ENCODE results near the gene LRMDA. TPM values are rescaled to one million over a fixed set of nuclear protein-coding genes. Genes with fewer than 3 reads are reported as not detected.

The LRMDA gene
- total RNA-seq, 4 donors from 2014 or later = 0.88 to 14.1 (median 5.1) TPM; not detected in 1

DNA sequence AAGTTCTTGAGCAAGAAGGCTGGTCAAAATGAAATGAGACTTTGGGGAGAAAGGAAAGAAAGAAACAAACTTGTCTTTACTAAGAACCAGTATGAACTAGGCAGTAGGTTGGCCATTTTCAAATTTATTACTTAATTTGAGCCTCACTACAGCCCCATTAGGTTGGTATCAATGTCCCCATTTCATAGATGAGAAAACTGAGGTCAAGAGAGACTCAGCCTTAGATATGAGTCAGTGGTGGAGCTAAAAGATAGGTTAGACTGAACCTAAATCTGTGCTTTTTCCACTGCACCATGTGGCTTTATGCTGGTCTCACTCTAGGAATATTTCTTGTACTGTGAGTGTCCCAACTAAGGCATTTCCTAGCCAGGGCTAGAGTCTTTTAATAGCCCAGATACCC is 38.7 kb upstream of the LRMDA start:
- no peak for DNase-seq
- Histone ChIP-seq H3K27me3 (peaks cover 0 to 22% (median 0%) of the 10 kb centered on the region in 4 donors), H3K4me1 (peaks cover 9 to 30% (median 12%) of the 10 kb centered on the region in 3 donors), H3K27ac (no peak overlapping the region), H3K4me3 (no peak overlapping the region), H3K36me3 (no peaks in the 10 kb centered on the region), H3K9me3 (no peaks in the 10 kb centered on the region)
- TF ChIP-seq, protein P1, sequence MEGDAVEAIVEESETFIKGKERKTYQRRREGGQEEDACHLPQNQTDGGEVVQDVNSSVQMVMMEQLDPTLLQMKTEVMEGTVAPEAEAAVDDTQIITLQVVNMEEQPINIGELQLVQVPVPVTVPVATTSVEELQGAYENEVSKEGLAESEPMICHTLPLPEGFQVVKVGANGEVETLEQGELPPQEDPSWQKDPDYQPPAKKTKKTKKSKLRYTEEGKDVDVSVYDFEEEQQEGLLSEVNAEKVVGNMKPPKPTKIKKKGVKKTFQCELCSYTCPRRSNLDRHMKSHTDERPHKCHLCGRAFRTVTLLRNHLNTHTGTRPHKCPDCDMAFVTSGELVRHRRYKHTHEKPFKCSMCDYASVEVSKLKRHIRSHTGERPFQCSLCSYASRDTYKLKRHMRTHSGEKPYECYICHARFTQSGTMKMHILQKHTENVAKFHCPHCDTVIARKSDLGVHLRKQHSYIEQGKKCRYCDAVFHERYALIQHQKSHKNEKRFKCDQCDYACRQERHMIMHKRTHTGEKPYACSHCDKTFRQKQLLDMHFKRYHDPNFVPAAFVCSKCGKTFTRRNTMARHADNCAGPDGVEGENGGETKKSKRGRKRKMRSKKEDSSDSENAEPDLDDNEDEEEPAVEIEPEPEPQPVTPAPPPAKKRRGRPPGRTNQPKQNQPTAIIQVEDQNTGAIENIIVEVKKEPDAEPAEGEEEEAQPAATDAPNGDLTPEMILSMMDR (IDR thresholded peaks at IDR 0.05) = no peak
- no peak for TF ChIP-seq POLR2A (IDR thresholded peaks at IDR 0.05)
- intact Hi-C loops (cut with DNase I) = no loop called here

- Histone ChIP-seq H3K27ac (peak overlapping the region in 2 of 4 donors; percentile 97 to 99), H3K27me3 (peaks cover 0 to 22% (median 0%) of the 10 kb centered on the region in 4 donors), H3K9me3 (no peaks in the 10 kb centered on the region), H3K36me3 (peaks cover 0 to 10% (median 3%) of the 10 kb centered on the region in 3 donors), H3K4me1 (peaks cover 9 to 30% (median 12%) of the 10 kb centered on the region in 3 donors), H3K4me3 (peak overlapping the region in 2 of 4 donors; percentile 89 to 96)
- TF ChIP-seq POLR2A (IDR thresholded peaks at IDR 0.05) = no peak
- TF ChIP-seq, protein P1 (IDR thresholded peaks at IDR 0.05) = no peak
- DNase-seq = no peak
- 74 to 100% methylated on average over 3 to 7 of the region's 7 CpGs for WGBS, 2 donors
- intact Hi-C loops (cut with DNase I) = no loop called here
Observed at GRCh38 chr10:75394221-75394620, 37.2 kb upstream of the LRMDA start.

DNA sequence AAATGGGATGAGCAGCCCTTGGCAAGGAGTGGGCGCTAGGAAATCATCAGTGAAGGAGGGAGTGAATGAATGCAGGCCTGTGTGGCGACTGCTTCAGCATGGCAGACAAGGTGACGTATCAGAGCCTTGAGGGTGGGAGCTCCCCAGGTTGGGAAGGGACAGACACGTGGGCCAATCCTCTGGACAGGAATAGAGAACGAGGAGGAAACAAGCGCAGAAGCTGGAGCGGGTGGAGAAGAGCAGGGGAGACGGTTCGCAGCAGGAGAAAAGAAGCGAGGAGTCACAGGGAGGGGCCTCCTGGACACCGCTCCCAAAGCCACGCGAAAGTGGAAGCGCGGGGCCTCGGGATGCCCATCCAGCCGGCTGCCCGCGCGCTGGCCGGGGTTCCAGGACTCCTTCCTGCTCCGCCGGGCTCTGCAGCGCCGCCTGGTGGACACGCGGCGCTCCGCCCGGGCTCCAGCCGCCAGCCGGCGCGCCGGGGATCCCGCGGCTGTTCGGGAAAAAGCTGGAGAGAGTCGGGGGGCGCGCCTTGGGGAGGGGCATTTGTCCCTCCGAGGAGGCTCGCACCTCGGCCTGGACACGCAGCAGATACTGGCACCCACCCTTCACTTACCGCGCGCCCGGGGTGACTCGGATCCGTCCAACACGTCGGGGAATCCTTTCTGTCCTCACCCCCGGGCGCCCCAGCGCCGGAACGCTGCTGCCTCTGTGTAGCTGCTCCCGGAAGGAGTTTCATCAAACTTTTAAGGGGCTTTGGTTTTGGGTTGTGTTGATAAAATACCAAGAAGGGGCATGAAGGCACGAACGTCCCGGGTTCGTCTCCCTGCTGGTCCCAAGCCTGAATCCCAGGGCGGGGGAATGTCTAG is 36.1 kb upstream of the LRMDA start:
- peaks cover 9 to 30% (median 12%) of the 10 kb centered on the region in 3 donors for H3K4me1 ChIP-seq
- H3K9me3 ChIP-seq = no peaks in the 10 kb centered on the region
- H3K27me3 ChIP-seq = peaks cover 0 to 22% (median 0%) of the 10 kb centered on the region in 4 donors
- H3K27ac ChIP-seq = peak overlapping the region; percentile 92 to 99 (median 96)
- no peak for DNase-seq
- peak overlapping the region; percentile 66 to 96 (median 90) for H3K4me3 ChIP-seq
- H3K36me3 ChIP-seq = peaks cover 0 to 16% (median 6%) of the 10 kb centered on the region in 3 donors
- 12 to 15% methylated on average over 22 to 23 of the region's 64 CpGs for WGBS, 2 donors
- peak in 2 of 4 donors; percentile 35 to 37 for TF ChIP-seq POLR2A (IDR thresholded peaks at IDR 0.05)
- TF ChIP-seq, protein P1 (IDR thresholded peaks at IDR 0.05) = peak; percentile 67 to 99 (median 97)
- intact Hi-C loops (cut with DNase I) = loop anchor here (5.0 kb wide), 1 partner anchor 98 kb away; no protein-coding TSS in a partner anchor

DNA sequence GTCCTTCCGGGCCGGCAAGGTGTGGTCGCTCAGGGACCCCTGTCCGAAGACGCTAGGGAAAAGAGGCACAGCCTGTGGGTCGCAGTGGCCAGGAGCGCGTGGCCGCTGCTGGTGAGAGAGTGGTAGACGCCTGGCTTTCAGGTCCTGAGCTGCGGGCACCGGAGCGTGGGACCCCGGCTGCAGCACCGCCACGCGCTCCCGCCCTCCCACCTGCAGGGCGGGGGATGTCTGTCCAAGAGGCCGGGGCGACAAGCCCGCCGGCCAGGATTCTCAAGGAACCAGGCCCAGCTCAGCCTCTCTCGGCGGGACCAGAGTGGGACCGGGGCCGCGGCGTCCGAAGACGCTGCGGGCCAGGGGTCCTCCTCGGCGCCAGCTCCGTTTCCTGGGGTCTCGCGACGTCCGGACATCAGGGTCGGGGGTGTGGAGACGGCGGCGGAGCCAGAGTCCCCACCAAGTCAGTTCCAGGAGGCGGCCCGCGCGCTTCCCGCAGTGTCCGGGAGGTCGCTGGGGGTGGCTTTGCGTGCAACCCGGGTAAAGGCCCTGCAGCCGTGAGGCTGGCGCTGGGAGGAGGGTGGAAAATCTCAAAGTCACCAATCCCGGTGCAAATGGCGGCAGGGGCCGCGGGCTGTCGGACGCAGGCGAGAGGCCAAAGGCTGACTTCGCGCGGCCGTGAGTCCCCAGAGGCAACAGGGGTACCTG is 35.3 kb upstream of the LRMDA start:
- peaks cover 0 to 16% (median 6%) of the 10 kb centered on the region in 3 donors for H3K36me3 ChIP-seq
- peaks cover 0 to 22% (median 0%) of the 10 kb centered on the region in 4 donors for H3K27me3 ChIP-seq
- no peaks in the 10 kb centered on the region for H3K9me3 ChIP-seq
- intact Hi-C loops (cut with DNase I) = loop anchor here (5.0 kb wide), 1 partner anchor 99 kb away; no protein-coding TSS in a partner anchor
- peak overlapping the region; percentile 92 to 99 (median 96) for H3K27ac ChIP-seq
- TF ChIP-seq, protein P1 (IDR thresholded peaks at IDR 0.05) = peak in 1 of 6 experiments; percentile 3
- TF ChIP-seq POLR2A (IDR thresholded peaks at IDR 0.05) = no peak
- peak overlapping the region; percentile 66 to 96 (median 90) for H3K4me3 ChIP-seq
- no peak for DNase-seq
- H3K4me1 ChIP-seq = peaks cover 9 to 30% (median 12%) of the 10 kb centered on the region in 3 donors
- 9% methylated on average over 15 of the region's 65 CpGs; no CpG with 5 or more reads in 1 of the 2 donors for WGBS, 2 donors
